ENCODE results near the gene PRSS56.

DNA sequence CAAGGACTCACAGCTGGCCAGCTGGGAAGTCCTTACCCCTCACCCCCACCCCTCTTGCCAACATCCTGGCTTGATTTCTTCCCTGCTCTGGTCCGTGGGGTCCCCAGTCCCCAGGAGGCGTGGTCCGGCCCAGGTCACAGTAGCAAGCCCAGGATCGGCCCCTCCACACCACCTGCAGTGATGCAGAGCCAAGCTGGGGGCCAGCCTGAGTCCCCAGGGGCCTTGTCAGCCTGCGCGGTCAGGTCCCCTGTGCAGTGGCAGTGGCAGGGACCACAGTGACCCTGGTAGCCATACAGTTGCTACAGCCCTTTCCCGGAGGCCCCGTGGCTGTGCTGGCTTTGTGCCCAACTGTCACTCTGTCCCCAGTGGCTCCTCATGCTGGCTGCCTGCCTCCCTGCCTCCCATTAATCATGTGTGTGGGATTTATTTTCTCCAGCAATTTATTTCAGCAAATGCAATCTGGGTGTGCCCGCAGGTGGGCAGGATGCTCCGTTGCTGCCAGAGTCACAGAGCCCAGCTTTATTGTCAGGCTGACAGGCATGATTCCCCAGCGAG, 8.8 kb upstream of the PRSS56 start:
- no peak for TF ChIP-seq RAD51 (IDR thresholded peaks at IDR 0.05; ENCODE audit: borderline replicate concordance)
- TF ChIP-seq CBFB (CRISPR knock-in tag; IDR thresholded peaks at IDR 0.05), result no peak
- TF ChIP-seq BRCA1 (CRISPR knock-in tag; IDR thresholded peaks at IDR 0.05), result no peak

All from HepG2 (cell line).